GM12872 (cell line): ENCODE data around the gene CPED1.

Experiments
- TF ChIP-seq, protein P1 (sequence below): IDR thresholded peaks from 3 replicates; pipeline ENCODE4 v1.5.1; 2011; ENCODE audit warnings: low read depth, mild to moderate bottlenecking, low read length, moderate library complexity; ENCODE audit not compliant: insufficient read depth

CPED1 gene

DNA sequence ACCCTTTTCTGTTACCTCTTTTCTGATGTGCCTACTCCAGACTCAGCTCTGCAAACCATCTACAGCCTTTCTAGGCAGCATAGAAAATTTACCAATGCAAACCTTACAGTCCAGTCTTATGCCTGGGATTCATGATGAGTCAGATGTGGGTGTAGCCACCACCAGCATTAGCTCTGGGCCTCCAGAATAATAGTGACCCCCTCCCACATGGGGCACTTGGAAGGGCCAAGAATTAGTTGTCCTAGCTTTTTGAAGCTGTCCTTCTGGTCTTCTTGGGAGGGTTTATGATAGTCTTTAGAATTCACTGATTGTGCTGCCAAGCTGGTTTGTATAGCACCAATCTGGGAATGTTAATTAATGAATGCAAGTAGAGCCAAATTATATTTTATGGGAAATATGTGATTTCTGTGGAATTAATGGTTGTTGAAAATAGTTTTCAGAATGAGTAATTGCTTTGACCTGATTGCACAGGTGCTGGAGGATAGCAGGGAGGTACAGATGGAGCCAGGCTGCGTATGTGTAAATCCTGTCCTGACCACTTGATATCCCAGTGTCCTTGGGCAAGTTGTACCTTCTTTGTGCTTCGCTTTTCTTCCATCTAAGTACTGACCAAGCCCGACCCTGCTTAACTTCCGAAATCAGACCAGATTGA lies 94.8 kb downstream of the CPED1 start:
- TF ChIP-seq, protein P1, sequence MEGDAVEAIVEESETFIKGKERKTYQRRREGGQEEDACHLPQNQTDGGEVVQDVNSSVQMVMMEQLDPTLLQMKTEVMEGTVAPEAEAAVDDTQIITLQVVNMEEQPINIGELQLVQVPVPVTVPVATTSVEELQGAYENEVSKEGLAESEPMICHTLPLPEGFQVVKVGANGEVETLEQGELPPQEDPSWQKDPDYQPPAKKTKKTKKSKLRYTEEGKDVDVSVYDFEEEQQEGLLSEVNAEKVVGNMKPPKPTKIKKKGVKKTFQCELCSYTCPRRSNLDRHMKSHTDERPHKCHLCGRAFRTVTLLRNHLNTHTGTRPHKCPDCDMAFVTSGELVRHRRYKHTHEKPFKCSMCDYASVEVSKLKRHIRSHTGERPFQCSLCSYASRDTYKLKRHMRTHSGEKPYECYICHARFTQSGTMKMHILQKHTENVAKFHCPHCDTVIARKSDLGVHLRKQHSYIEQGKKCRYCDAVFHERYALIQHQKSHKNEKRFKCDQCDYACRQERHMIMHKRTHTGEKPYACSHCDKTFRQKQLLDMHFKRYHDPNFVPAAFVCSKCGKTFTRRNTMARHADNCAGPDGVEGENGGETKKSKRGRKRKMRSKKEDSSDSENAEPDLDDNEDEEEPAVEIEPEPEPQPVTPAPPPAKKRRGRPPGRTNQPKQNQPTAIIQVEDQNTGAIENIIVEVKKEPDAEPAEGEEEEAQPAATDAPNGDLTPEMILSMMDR = no peak

DNA sequence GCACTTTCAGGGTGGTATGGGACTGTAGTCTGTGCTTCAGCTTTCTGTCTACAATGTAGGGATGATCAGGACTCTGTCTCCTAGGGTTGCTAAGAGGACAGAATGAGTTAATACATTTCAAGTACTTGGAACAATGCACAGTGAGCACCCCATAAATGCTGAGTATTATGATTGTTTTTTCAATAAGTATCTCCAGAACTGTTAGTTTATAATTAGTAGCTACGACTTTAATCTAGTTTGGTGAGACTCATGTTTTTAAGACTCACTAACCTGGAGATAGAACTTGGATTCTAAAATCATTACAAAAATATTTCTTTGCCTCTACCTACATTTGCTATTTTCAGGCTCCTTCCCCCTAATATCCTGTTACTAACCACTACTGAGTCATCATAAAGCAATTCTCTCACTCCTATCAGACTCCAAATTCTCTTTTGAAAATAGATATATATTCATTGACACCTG lies 95.3 kb downstream of the CPED1 start:
- TF ChIP-seq, protein P1 = no peak

DNA sequence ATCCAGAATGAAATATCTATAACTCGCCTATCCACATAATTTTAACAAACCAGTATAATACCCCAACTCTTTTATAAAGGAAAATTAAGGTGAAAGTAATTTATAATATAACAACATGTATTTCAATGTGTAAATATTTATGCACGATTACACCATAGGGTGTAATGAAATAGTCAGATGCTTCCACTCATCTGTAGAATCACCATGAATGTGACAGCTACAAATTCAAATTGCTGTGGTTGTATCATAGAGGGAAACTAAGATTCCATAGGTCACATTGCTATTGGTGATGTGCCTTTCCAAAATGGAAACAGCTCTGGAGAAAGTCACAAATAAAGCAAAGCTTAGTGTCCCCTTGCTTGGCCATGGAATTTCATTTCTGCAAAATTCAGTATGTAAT lies 95.7 kb downstream of the CPED1 start:
- TF ChIP-seq, protein P1 = no peak

DNA sequence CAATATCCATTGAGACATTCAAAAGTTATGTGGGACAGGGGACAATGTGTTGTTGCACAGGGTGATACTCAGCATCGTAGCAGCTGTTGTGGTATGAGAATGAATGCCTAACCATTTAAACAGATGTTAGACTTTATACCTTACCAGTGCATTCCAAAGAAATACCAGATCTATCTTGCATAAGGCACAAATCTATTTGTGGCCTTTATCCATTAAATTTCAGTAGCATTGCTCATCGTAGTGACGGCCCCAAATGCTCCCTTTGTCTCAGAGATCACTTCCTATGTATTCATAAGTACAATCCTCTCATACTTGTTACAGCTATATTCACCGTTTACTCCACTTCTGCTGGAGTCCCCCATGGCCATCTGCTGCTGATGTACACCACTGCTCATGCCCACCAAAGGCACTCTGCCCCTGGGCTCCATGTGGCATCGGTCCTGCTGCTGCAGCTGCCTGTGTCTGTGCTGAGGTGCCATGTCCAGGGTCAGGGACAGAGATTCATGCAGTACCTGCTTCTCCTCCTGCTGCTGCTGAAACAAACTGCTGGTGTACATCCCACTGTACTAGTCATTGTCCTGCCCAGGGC lies 96.3 kb downstream of the CPED1 start:
- TF ChIP-seq, protein P1 = no peak

DNA sequence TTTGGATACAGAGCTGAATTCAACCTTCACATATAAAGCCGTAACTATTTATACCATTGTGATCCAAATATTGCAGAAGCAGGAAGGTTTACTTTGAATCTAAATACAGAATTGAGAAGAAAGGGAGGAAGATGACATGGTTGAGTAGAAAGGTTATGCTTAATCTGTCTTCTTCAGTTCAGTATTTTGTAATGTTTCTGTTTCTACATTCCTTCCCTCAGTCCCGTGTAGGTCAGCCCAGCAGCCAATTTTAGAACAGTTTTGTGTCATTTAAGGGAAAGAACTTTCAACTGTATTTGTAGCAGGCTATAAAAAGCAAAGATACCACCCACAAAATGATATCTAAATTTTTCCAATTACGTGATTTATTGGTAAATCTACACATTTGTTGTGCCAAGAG lies 97.4 kb downstream of the CPED1 start:
- TF ChIP-seq, protein P1 = no peak

DNA sequence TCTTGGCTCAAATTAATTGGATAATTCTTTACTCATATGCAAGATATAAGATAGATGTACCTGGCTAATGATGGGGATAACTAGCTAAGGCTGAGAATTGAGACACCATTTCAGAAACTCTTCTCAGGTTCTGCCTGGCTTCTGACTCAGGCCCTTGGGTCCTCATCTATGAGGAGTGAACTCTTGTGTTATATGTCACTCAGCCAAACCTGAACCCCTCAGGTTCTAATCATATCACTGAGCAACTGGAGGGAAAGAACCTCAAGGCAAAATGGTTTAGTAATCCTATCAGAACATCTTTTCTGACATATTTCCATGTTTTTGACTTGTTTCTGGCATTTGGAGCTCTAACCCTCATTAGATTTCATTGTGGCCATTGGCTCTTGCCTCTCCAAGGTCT lies 100.4 kb downstream of the CPED1 start:
- TF ChIP-seq, protein P1 = no peak

DNA sequence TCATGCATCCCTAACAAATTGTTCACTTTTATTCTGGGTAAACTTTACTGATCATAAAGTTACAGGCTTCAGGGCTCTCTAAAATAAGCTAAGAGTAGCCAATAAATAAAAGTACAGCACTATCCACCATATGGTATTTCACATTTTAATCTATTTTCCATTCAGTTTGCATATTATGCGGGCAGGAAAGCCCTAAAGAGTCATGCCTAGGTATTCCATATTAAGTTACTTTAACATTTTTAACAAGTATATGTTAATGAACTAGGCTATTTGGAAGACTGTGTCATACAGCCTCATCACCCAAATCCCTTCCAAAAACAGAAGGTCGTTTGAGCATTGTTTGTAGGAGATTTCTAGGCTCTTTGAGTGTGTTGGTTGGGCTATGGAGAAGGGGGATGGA lies 106.3 kb downstream of the CPED1 start:
- TF ChIP-seq, protein P1 = no peak
